ENCODE measurements around the gene PSMD6.

Gene PSMD6

DNA sequence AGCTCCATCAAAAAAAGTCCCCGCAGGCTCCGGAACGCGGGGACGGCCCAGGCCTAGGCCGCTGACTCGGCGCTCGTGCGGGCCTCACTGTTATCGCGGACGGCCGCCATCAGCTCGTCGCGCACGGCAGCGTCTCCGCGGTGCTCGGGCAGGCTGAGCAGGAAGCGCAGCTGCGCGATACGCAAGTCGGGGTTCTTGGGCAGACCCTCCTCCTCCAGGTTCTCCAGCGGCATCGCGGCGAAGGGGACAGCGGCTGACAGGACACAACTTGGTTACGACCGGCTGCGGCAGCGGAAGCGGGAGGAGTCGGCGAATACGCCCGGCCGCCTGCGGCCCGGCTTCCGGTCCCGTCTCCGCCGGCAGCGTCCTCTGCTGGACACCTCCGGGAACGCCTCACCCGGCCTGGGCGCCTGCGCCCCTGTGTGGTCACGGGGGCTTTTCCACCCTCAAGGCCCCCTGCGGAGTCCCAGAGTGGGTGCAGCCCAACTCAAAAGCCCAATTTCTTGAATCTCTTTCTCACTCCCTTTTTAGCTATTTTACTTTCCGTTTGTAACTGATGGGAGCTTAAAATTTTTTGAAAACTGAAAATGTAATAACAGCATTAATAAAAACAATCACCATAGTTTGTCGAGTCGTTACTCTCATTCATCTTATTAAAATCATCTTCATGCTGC lies at the start of gene PSMD6:
TSS of gene PSMD6 (minus strand) at position 308 of the 674 bp plus-strand sequence. CDS start at position 233, 75 bp downstream.
- DNase-seq, result peak; percentile 49

DNA sequence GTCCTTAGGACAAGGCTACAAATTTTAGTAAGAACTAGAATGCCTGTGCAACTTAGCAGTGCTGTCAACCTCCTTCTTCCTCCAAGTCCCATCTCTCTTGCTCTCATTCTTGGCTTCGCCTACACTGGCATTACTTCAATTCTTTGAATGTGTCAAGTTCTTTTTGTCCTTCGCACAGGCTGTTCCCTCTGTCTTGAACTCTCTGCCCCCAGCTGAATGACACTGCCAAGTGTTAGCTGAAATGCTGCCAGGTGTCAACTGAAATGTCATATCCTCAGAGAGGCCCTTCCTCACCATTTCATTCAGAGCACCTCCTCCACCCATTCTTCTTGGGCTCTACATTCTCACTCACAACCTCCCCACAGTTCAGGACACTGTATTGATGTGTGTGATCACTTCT lies 48.8 kb upstream of the PSMD6 start:
- DNase-seq, result no peak

DNA sequence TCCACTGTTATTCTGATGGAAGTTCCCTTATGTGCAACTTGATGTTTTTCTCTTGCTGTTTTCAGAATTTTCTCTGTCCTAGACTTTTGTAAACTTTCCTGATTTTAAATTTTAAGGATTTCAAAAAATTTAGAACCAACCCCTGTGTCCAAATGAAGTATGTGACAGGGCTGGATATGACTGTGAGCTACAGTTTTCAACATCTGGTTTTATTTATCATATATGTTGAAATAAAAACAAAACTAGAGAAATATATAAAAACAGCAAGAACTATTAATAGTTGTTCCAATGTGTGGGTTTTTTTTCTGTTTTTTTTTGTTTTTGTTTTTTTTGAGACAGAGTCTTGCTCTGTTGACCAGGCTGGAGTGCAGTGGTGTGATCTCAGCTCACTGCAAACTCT lies 47.4 kb upstream of the PSMD6 start:
- no peak for DNase-seq

DNA sequence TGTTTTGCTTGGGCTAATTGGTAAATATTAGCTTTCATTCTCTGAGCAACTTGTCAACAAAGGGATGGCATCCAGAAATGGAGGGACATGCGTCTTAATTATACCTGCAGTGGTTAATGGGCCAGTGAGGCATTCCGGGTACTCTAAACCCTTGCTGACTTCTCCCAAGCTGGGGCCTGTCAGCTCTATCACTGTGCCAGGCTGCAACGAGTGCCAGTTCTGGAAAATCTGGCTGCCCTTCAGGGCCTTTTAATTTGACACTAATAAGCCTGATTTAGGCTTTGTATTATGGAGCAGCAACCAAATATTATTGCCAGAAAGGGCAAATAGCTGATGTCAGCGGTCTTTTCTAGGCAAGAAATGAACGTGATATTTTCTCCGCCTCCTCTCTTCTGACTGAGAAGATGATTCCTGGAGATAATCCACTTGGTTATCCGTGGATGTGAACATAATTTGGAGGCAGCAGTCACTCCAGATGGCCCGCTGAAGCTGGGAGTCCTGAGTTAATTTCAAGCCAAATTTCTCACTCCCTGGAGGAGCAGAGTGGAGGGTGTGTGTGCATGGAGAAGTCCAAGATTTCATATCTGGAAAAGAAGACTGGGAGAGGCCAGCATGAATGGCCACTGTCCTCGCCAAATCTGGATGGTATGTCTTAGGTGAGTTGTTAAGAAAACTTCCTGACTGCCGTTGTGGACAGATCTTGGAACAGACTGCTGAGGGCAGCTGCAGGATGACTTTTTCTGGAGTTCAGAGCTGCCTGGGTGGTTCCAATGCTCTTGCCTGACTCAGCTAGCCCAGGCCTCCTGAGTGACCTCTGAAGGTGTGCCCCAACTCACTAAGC lies 44.4 kb upstream of the PSMD6 start:
- no peak for DNase-seq

DNA sequence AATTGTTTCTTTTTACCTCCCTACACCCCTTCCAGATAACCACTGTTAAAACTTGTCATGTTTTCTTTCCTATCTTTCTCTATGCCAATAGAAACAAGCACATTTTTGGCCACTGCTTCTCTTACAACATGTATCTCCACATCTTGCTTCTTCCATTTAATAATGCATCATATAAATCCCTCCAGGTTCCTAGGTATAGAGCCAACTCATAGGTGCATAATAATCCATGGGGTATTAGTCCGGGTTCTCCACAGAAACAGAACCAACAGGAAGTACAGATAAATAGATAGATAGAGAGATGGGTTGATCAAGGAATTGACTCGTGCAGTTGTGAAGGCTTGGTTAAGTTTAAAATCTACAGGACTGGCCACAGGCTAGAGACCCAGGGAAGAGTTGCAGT lies 41.5 kb upstream of the PSMD6 start:
- DNase-seq, result no peak

DNA sequence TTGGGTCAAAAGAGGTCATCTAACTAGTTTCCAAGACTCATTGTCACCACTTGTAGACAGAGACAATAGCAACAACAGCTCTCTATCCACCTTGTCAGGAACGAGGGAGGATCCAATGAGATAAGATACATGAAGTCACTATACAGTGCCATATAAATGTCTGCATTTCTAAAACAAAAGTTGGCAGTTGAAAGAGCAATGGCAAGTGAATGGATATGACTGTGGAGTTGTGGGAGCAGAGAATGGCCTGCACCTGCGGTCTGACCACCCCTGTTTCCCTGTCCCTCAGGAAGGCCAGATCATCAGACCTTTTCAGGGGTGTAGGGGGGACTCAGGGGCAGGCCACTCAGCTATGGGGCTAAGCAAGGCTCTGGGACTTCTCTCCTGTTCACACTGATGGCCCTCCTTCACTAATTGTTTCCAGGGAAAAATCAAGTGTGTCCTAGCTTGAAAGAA lies 40.7 kb upstream of the PSMD6 start:
- no peak for DNase-seq

DNA sequence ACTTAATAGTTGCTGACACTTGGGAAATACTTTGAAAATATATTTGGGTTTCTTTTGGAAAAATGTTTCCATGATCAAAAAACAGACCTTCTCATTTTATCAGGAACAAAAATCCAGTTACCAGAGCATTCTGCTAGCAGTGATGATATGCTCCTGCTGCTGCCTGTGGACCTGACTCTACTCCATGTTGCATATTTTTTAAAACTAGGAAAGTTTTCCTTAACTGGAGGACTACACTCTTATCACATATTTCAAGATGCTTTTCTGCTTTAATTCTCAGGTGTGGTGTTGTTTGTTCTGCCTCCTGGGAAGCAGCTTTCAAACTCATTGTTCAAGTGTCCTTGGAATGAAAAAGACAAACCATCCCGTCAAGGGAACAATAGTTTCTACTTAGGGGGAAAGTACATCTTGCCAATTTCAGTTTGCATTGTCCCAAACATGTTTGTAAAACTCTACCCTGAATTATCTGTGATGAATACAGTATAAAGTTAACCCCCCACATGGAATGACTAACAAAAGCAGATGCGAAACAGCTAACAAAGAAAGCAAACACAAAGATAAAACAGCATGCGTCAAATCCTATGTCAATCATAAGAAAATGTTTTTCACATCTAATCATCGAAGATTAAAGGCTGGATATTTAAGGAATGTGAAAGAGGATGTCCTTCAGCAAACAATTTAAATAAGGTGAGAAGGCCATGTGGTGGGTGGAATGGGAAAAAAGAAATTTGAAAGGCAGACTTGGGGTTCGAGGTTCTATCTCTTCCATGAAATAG lies 40.1 kb upstream of the PSMD6 start:
- no peak for DNase-seq

DNA sequence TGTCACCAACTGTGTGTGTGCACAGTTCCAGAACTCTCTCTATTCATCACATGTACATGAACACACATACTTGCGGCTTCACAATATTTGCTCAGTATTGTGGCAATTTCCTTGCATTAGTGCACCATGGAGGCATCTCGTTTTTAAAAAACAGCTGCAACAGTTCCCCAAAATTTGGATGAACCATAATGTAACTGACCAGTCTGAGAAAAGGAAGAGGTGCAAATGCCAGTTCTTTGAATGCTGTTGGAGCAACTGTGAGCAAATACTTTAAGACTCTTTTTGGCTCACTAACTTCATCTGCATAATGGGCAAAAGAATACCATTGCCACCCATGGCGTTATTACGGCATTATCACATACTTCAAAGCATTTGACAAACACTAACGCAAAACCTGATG lies 38.3 kb upstream of the PSMD6 start:
- no peak for DNase-seq

DNA sequence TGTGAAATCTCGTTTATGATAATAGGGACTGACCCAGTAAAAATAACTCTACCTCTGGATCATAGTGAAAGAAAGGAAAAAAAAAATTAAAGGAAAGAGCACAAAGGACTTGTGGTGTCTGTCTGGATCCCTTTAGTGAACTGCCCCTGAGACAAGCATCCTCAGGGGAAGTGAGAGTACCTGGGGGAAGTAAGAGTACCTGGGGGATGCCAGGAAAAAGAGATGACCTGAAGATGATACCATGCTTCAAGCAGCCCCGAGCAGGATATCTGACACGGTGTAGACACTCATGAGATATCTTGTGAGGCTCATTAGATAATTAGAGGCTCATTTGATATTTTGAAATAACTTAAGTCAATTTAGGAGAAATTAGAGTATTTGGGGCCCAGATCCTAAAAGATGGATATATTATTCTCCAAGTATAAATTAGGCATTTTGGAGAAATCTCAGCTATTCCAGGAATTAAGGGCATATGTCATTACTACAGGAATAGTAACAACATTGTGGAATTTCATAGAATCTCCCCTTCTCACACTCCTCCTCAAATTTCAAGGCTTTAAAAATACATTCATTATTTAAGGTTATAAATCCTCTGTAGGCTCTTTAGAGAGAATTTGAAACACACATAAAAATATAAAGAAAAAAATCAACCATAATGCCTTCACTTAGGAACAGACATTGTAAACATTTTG lies 36.3 kb upstream of the PSMD6 start:
- DNase-seq, result no peak

DNA sequence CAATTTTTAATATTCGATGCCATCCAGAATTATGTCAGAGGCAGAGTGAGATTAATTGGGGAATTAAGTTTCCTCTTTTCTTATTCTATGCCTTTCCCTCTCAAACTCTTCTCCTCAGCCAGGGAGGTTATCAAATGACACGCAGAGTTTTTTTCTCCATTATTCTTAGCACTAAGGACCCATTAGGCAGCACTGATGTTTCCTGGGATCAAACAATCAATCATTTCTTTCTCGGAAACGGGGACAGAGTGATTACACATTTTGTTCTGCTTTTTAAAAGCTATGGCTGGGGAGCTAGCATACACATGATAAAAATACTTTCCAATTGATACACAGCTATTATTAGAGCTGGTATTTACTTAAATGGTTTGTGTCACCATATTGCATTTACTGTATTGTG lies 35.3 kb upstream of the PSMD6 start:
- no peak for DNase-seq

DNA sequence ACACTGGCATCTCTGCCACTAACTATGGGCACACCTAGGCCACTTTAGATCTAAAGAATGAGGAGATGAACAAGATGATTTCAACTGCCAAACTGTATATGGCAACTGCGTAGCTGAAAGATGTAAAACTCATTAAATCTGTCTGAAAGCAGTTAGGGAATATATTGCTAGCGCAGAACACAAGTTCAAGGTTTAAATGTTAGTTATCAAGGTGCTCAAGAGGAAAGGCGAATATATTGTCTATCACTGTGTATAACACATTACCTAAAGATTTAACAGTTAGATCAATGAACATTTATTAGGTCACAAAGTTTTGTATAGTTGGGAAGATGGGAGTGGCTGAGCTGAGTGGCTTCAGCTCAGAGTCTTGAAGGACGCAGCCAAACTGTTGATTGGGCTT lies 33.9 kb upstream of the PSMD6 start:
- no peak for DNase-seq

DNA sequence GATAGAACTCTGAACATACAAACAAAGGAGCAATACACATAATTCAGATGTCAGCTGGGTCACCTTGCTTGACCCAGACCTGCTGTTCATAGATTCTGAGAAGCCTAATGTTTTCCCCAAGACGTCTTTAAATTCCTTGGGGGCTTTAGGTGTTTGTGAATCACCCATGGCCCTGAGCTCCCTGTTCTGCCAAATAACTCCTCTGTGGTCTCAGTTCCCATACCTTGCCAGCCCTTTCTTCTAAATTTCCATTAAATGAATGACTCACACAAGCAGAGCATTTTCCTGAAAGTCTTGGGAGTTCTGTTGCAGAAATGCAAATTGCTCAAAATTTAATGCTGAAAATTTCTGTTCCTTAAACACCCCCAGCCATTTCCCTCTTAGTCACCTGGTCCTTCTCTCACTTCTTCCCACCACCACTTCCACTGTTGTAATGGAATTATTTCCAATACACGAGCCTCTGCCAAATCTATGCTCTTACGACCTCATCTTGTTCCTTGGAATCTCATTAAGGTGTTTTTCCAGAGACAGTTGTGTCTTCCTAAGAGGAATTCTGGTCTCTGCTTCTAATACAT lies 33.4 kb upstream of the PSMD6 start:
- DNase-seq, result no peak

DNA sequence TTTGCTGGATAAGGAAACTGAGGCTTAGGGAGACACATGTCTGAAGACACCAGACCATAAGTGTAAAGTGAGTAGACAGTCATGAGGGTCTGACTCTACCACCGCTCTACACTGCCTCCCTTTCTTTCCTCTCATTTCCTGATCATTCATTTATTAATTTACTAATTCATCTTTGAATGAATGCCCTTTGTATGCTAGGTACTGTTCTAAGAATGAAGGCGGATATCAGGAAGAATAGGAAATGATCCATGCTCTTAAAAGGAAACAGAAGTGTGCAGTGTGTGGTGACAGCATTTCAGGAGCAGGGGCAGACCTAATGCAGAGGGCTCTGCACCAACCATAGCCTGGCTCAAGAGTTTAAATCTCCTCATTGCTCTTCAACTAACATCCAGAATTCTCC lies 31.8 kb upstream of the PSMD6 start:
- no peak for DNase-seq

DNA sequence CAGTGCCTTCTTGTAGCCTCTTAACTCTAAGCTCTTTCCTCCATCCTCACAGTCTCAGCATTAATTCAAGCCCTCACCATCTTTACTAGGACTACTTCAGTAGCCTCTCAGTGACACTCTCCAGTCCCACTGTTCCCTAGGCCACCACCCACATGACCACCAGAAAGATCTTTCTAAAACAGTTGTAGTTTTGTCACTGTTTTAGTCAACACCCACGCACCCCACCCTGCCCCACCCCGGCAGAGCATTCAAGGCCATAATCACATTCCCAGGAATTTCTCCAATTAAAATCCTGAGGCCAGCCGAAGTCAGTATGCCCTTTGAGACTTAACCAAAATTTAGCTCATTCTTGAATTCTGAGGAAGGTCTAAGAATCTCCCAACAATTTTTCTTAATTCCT lies 31.2 kb upstream of the PSMD6 start:
- DNase-seq, result no peak

DNA sequence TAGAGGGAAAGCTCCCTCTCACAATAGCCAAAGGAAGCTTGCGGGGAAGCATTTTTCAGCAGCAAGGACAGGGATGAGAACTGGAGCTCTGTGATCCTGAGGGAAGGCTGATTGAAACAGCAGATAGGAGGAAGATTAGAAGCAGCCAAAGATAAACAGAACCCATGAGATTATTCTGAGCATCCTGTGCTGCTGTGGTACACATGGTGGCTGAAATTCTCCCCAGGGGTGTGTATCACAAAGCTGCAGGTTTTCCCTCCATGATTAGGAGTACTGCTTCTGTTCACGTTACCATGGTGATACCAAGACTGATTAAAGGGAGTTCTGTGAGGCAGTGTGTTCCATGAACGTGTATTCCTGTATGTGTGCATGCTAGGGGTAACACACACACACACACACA lies 30.3 kb upstream of the PSMD6 start:
- DNase-seq, result no peak

DNA sequence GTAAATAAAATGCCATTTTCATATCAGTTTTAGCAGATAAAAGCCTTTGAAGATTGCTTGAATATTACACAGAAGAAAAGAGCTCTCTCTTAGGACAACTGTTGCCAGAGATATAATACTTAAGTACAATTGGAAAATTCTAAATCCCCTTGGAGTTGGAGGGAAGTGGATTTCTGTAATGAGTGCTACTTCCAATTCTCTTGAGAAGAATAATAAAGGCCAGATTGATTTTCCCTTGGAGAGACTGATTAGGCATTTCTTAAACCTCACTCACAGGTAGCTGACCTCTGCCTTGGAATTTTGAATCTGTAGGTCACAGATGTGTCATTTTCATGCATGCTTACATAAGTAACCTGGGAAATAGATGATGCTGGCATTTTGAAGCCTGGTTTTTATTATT lies 29.8 kb upstream of the PSMD6 start:
- no peak for DNase-seq

DNA sequence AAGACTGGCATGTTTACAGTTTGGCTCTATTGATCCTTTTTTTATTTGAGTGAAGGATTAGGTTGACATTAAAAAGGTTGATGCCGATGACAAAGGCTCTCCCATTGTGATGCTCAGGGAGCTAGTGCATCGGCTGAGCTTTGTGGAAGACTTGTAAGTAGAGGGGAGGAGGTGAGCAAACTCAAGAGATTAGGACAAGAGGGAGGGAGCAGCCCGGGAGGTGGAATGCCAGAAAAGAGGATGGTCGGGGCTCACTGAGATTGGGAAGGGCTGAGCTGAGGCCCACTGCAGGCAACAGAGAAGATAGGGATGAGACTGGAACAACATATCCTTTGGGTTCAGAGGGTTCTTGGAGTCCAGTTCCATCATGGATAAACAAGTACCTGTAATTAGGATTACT lies 26.5 kb upstream of the PSMD6 start:
- no peak for DNase-seq

DNA sequence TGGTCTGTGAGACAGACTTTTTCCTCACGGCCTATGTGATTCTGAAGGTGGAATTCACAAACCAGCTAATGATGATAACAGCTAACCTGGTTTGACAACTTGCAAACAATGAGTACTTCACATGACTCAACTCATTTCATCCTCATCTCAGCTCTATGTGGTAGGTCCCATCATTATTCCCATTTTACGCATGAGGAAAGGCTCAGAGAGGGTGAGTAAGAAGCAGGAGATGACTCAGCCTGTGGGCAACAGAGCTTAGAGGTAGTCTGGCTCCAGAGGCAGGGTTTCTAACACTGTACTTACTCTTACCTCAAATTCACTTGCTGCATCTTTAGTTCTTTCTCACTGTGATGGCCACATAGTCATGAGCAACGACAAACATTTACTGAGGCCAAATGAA lies 25.8 kb upstream of the PSMD6 start:
- DNase-seq, result no peak

DNA sequence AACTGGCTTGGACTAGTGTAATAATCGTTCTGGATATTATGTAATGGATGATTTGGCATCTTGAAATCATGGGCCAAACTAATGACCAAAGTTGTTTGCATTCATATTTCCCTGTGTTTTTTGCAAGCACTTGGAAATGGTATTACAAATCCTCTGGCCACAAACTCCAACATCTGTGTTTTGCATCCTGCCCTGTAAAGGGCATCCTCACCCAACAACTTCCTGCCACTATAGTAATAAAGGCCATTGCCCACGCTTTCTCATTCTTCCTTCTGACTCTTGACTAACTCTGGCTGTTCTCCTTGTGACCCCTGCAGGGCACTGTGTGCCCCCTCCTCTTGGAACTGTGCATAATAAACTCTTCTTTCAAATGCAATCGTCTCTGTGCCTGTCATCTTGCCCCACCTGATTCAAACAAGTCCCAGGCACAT lies 25.4 kb upstream of the PSMD6 start:
- no peak for DNase-seq

DNA sequence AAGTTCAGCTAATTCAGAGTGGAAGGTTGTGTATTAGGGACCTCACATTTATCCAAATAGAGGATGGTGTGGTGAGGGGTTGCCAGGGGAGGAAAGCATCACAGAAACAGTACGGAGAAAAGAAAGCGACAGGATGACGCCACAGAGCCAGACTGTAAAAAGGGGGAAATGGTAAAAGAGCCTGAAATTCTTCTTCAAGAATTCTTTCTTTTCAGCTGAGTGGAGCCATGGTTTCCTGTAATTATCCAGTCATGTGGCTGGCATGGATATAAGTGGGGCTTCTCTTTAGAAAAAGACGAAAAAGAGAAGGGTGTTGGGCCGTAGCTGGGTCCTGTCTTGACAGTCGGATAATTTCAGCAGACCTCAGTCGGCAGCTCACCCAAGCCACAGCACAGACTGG lies 24.5 kb upstream of the PSMD6 start:
- DNase-seq, result no peak

DNA sequence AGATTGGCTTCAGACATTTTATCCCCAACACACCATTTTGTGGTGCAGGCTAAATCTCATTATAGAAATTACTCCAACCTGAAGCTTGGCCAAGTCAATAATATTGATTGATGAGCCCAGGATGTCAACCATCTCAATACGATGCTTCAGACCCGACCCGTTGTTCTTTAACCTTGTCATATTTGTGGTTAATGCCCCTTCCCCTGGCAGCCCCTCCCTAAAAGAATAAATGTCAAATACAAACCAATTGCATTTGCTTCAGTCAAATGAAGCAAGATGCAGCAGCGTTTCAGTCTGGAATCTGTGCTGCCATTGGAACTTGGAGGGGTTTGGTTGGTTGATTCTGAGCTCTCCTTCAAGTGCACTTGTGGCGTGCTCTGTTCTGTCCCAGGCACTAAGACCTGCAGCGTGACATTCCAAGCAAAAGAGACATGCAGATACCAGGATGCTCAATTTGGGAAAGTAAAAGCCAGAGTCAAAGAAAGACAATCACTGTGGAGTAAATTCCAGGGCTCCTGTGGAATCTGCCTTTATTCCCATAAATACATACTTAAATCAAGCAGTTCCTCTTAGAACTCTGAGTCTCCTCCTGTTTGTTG lies 23.8 kb upstream of the PSMD6 start:
- no peak for DNase-seq

DNA sequence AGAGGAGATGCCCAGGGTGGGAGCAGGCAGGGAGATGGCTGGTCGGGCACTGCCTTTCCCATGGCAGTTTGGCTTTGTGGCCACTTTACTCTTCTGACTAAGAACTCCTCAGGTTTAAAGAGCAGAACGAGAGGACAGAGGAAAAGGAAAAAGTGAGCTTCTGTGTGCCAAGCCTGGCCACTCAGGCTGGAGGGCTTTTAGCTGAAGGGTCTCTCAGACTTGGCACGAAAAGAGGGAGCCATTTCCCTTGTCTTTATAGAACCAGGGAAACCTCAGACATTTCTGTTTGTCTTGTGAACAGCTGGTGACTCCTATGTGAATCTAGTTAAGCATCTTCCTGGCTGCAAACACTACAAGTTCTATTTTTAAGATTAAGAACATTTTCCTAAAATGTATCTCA lies 23.3 kb upstream of the PSMD6 start:
- no peak for DNase-seq
